HG02798 (cell line): ENCODE data around the gene RAD51B.

Source experiments
- ATAC-seq: cut with Tn5 transposase; IDR thresholded peaks from one replicate; pipeline ENCODE4 v1.9.1; 2021; ENCODE audit warnings: mild to moderate bottlenecking; ENCODE audit not compliant: unreplicated experiment, poor library complexity

RAD51B gene

GRCh38 chr14:67831113-67831512 is 11.5 kb downstream of the RAD51B start:
- ATAC-seq: no peak

GRCh38 chr14:67833403-67833802 is 13.8 kb downstream of the RAD51B start:
- ATAC-seq: no peak

DNA sequence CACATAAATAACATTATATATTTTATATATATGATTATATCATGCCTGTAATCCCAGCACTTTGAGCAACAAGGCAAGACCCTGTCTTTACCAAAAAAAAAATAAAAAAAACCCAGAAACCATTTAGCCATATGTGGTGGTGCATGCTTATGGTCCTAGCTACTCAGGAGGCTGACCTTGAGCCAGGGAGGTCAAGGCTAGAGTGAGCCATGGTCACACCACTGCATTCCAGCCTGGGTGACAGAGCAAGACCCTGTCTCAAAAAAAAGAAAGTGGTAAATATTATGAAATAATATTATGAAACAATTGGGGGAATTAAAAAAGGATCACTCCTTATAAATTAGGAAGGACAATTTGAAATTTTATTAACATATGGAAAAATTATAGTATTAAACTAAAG is 16.0 kb downstream of the RAD51B start:
- no peak for ATAC-seq

DNA sequence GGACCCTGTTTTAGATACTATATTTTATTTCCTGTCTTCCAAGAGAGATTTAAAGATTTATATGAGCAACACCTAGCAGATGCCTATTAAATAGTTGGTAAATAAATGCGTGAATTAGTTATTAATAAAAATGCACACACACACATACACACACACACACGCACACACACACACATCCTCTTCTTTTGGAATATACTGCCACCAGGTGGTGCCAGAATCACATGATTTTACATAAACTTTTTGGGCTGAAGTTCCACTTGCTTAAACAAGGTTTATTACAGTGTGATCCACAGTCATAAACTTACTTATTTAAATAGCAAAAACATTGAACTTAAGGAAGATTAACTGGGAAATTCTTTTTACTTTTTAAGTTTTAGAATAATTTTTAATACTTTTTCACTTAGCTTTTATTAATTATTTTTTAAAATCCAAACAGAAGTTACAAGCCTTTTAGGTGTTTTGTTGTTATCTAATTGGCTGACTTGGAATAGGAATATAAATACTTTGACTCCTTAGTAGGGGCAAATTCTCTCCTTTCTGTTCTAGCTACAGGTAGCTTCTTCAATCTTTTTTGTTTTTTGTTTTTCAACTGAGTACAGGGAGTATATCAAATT is 17.5 kb downstream of the RAD51B start:
- no peak for ATAC-seq

DNA sequence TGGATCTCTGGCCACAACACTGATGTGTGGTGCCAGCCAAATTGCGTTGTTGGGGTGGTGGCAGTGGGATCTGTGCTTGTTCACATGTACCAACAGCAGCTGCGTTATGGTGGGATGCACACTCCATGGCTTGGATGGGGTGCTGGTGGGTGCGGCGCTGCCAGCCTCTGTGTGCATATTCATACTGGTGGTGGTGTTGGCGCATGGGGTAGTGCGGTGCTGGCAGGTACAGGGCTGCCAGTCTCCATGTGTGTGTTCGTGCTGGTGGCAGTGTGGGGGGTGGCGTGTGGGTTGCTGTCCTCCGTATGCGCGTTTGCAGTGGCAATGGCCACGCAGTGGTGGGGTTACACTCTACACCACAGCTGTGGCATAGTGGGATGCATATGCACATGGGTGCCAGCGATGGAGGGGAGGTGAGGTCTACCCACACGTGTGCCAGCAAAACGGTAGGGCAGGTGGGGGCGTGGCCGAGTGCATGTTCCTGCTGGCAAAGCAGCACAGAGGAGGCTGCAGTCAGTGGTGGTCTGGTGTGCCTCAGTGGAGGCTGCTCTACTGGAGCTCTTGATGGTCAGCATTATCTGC is 26.5 kb downstream of the RAD51B start:
- ATAC-seq: no peak

DNA sequence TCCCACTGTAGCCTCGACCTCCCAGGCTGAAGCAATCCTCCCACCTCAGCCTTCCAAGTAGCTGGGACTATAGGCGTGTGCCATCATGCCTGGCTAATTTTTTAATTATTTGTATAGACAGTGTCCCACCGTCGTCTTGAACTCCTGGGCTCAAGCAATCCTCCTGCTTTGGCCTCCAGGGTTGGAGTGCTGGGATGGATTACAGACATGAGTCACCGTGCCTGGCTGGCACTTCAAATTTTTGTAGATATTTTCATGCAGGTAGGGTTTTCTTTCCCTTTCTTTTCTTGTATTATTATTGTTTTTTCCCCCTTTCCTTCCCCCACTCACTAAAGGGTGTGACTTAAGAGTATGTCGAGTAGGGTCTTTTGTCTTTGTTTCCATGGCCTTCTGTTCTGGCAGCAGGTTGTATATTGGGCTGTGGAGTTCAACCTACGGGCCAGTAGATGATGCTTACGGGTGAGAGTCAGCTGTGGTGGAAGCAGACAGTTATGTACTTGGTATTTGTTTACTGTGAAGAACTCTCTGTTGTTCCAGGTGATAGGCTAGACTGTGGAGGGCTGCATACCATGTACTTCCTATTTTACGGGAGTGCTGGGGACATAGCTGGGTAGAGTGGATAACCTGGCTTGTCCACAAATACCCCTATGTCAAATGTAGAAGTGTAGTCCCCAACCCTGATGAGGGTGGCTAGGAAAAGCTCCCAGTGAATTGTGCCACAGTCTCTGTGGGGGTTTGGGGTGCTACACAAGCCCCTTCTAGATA is 30.7 kb downstream of the RAD51B start:
- no peak for ATAC-seq

- ATAC-seq: no peak
Measured at GRCh38 chr14:67851785-67852410, 32.3 kb downstream of the RAD51B start.

GRCh38 chr14:67852926-67853604 is 33.5 kb downstream of the RAD51B start:
- no peak for ATAC-seq

DNA sequence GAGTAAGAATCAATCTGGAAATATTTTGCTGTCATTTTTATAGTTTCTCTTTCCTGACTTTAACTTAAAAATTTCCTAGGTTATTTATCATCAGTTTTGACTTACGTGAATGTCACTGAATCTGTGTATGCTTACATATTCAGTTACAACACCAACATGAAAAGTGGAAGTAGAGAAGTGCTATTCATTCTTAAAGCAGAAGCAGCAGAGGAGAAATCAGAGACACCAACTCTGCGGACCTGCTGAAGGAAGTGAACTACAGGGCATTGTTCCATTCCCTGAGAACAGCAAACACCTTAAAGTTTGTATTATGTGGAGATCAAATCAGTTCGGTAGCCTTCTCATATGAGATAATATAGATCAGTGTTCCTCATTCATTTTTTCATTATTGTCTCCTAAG is 34.1 kb downstream of the RAD51B start:
- ATAC-seq: no peak

DNA sequence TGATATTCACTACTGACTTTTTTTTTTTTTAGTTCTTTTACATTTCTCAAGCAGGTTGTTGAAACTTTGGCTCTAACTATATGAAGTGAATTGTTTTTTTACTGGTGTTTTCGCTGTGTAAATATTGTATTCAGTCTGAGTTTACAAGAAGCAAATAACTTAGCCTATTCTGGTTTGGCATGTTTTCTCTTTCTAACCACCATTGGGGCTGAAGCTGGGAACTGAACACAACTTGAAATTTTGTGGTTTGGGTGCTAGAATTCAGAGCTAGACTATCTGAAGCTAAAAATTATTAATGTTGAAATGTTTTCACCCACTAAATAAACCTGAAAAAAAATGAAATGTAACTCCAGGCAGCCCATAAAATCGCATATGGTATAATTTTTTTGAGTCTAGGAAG is 37.2 kb downstream of the RAD51B start:
- no peak for ATAC-seq

DNA sequence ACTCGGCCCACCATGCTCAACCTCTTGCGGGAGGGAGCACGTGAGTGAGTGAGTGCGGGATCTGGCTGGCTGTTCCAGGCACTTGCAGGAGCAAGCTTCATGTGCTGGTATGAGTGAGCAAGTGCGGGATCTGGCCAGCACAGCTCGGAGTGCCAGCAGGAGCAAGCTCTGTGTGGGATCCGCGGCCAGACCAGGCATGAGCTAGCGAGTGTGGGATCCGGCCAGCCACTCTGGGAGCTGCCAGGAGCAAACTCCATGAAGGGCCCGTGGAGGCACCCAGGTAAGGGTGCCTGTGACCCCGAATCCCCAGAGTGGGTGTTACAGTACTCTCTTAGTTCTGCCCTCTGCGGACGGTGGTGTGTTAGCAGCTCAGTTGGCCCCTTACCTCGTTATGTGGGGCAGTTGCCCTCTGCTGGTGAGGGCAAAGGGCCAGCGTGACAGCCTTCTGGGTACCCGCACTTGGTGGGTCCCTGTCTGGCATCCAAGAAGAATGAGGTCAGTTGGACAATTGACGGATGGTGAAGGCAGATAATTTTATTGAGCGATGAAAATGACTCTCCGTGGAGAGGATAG is 38.3 kb downstream of the RAD51B start:
- ATAC-seq: no peak

DNA sequence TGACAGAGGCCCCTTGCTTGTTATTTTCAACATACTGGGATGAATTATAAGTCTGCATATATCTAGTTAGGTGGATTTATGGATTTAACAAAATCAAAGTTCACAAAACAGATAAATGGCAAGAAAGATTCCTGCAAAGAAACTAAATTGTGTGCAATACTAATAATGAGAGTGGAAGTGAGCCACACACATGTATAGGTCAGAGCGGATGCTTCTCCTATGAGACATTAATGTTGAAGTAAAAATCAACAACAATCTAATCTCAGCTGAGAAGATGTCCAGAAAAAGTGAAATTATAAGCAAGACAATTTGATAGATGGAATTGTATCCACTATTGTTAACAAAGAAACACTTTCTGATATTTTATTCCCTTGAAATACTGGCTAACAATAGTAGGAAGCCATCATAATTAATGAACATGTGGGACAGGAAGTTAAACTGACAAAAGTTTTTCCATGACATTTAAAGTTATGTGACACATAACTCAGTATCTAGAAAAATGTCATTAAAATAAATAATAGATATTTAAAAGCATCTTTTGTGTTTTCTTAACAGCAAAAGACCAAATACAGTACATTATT is 39.7 kb downstream of the RAD51B start:
- ATAC-seq: no peak

GRCh38 chr14:67863223-67863622 is 43.6 kb downstream of the RAD51B start:
- no peak for ATAC-seq

DNA sequence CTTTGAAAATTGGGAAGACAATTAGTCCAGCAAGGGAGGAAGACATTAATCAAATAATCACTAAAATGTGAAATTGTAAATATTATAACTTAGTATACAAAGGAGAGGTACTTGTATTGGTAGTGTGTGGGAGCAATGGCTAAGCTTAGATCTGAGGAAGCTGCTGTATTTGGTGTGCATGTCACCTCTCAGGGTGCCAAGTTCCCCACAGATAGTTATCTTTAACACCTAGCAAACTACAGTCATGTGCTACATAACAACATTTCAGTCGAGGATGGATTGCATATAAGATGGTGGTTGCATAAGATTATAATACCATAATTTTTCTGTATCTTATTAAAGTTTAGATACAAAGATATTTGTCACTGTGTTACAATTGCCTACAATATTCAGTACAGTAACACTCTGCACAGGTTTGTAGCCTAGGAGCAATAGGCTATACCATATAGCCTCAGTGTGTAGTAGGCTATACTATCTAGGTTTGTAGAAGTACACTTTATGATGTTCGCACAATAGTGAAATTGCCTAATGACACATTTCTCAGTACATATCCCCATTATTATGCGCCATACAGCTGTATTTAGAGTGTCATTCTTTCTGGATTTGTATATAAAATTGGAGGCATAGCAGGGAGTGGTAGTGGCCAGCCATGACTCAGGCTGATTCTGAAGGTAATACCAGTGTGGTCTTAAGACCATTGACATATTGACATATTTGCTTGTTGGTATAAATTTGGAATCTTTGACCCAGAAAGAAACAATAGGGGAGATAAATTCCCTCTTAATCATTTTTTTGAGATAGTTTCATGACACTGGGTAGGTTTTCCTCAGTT is 55.8 kb downstream of the RAD51B start:
- ATAC-seq: no peak

GRCh38 chr14:67879026-67879425 is 59.4 kb downstream of the RAD51B start:
- no peak for ATAC-seq

GRCh38 chr14:67881225-67881624 is 61.6 kb downstream of the RAD51B start:
- ATAC-seq: peak; percentile 97

GRCh38 chr14:67882986-67883555 is 63.5 kb downstream of the RAD51B start:
- no peak for ATAC-seq

DNA sequence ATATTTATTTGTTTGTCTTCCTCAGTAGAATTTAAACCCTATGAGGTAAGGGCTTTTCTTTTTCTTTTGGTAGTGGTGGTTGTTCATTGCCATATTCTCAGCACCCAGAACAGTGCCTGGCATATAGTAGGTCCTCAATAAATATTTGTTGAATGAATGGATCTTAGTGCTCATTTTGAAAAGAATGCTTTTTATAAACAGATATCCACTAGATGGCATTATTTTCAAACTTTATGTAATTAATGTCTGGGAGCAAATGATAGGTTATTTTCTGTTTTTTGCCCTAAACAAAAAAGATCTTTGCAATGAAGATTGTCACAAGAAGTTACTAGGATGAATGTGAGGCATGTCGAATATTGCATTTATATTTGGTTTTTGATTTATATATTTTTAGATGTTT is 64.1 kb downstream of the RAD51B start:
- ATAC-seq: no peak

GRCh38 chr14:67886191-67886590 is 66.6 kb downstream of the RAD51B start:
- no peak for ATAC-seq
